T-helper 1 cell treated with Interleukin-12 subunit alpha and Interleukin-12 subunit beta and Interleukin-4 antibody, amounts not matched to agents 30 ng/mL and 1 ng/mL, for 36 hours (primary cell): Measurements from ENCODE around the gene PRR23A. TPM values are rescaled to one million over a fixed set of nuclear protein-coding genes. Genes with fewer than 3 reads are reported as not detected.

Source experiments
- intact Hi-C: fragments of 100-400 bp; cut with micrococcal nuclease; formaldehyde crosslinking; loops from one replicate; pipeline ENCODE4 v1.15.1; 2024
- total RNA-seq: library from RNA; stranded (reverse); gene quantifications from 2 replicates; pipeline ENCODE4 v1.2.3, GENCODE V29; 2022

Gene PRR23A
- total RNA-seq, 1 donor from 2014 or later: not detected

GRCh38 chr3:138974462-138974861, 31.6 kb downstream of the PRR23A start:
- intact Hi-C loops: no loop called here

GRCh38 chr3:138972941-138973340, 33.1 kb downstream of the PRR23A start:
- intact Hi-C loops: no loop called here

GRCh38 chr3:138971766-138972320, 34.2 kb downstream of the PRR23A start:
- intact Hi-C loops: no loop called here

GRCh38 chr3:138964923-138965322, 41.1 kb downstream of the PRR23A start:
- intact Hi-C loops: no loop called here

- intact Hi-C loops: no loop called here
Measured at GRCh38 chr3:138964264-138964663, 41.8 kb downstream of the PRR23A start.

- intact Hi-C loops: no loop called here
Measured at GRCh38 chr3:138962854-138963560, 43.1 kb downstream of the PRR23A start.

GRCh38 chr3:138960417-138960852, 45.6 kb downstream of the PRR23A start:
- intact Hi-C loops: no loop called here

Other genes starting within 250 kb of the PRR23A start
- 21.0 and 23.7 TPM in 2 replicates for gene PIK3CB, start 171.3 kb downstream of the PRR23A start, total RNA-seq
- gene FOXL2, start 59.1 kb downstream of the PRR23A start, total RNA-seq: not detected in 2 replicates
- not detected in 2 replicates for gene FOXL2NB, start 59.1 kb downstream of the PRR23A start, total RNA-seq
- not detected in 2 replicates for gene PRR23B, start 14.7 kb upstream of the PRR23A start, total RNA-seq
- gene PRR23C, start 38.6 kb upstream of the PRR23A start, total RNA-seq: not detected in 2 replicates